Colonic mucosa (tissue), 4 donors: ENCODE results near the gene GIT2. TPM values are rescaled to one million over a fixed set of nuclear protein-coding genes. Genes with fewer than 3 reads are reported as not detected.
A peak's percentile ranks its signal among the peaks of the same experiment; 100 is the strongest.

Source experiments
- DNase-seq: peaks from one replicate; pipeline ENCODE4 v3.0.0-alpha.2; 2020
- H3K27ac ChIP-seq: fragments of 200-600 bp; one replicate; pipeline ENCODE4 v1.8.0; 2021
- H3K27me3 ChIP-seq: fragments of 200-600 bp; one replicate; pipeline ENCODE4 v1.8.0; 2021
- H3K36me3 ChIP-seq: fragments of 200-600 bp; one replicate; pipeline ENCODE4 v1.8.0; 2021
- H3K4me1 ChIP-seq: fragments of 200-600 bp; one replicate; pipeline ENCODE4 v1.8.0; 2021; ENCODE audit warnings: mild to moderate bottlenecking
- H3K4me3 ChIP-seq: fragments of 200-600 bp; one replicate; pipeline ENCODE4 v1.8.0; 2021
- H3K9ac ChIP-seq, 2 donors: one replicate each; pipeline ENCODE4 v1.7.0; 2013; ENCODE audit warnings: control low read depth in 2 of 2, low read depth in 2 of 2, low read length in 2 of 2
- H3K9me3 ChIP-seq: fragments of 200-600 bp; one replicate; pipeline ENCODE4 v1.8.0; 2021
- CTCF ChIP-seq: fragments of 200-600 bp; IDR thresholded peaks from one replicate; pipeline ENCODE4 v1.8.0; 2022; ENCODE audit warnings: antibody characterized with exemption, mild to moderate bottlenecking
- intact Hi-C: fragments of 100-400 bp; cut with DNase I; formaldehyde crosslinking; loops from one replicate; pipeline ENCODE4 v1.14.1; 2022
- total RNA-seq, 2 donors: library from RNA; stranded (reverse); fragmentation: NEBNext Ultra II Directional in 1 of 2; extraction: Animal tissue kit (Norgen Biotek cat#: 25700) in 1 of 2; gene quantifications; one replicate each; pipeline ENCODE4 v1.2.1, GENCODE V29; 2021
- donor health status: healthy.
- donor health status: DM: no; HTN: no; CAD: no.
- donor health status: DM: no; HTN: no; CAD: no.

Gene GIT2
- total RNA-seq, 2 donors from 2014 or later: 23.3 to 26.8 TPM

- peak overlapping the region; percentile 72 for H3K27ac ChIP-seq
- no peaks in the 10 kb centered on the region for H3K27me3 ChIP-seq
- no peak for TF ChIP-seq CTCF
- peak overlapping the region in 1 of 2 donors; percentile 83 for H3K9ac ChIP-seq
- peaks cover under 1% of the 10 kb centered on the region for H3K36me3 ChIP-seq
- no peaks in the 10 kb centered on the region for H3K4me1 ChIP-seq
- intact Hi-C loops: loop anchor here (10.0 kb wide), 1 partner anchor 60 kb away; no protein-coding TSS in a partner anchor
- H3K9me3 ChIP-seq: no peaks in the 10 kb centered on the region
- peak overlapping the region; percentile 90 for H3K4me3 ChIP-seq
- no peak for DNase-seq
These were observed 1.6 kb downstream of the GIT2 start for GRCh38 chr12:109994401-109995175.

- Histone ChIP-seq H3K4me1 (no peaks in the 10 kb centered on the region), H3K9ac (no peak overlapping the region), H3K9me3 (no peaks in the 10 kb centered on the region), H3K27me3 (no peaks in the 10 kb centered on the region), H3K4me3 (no peak overlapping the region), H3K27ac (no peak overlapping the region), H3K36me3 (peaks cover 5% of the 10 kb centered on the region)
- DNase-seq: no peak
- intact Hi-C loops: loop anchor here (10.0 kb wide), 1 partner anchor 58 kb away; no protein-coding TSS in a partner anchor
- TF ChIP-seq CTCF: no peak
These were observed 3.1 kb downstream of the GIT2 start for GRCh38 chr12:109993091-109993490.

GRCh38 chr12:109991586-109991985, 4.6 kb downstream of the GIT2 start:
- intact Hi-C loops: loop anchor here (10.0 kb wide), 1 partner anchor 57 kb away; no protein-coding TSS in a partner anchor
- Histone ChIP-seq H3K9me3 (no peaks in the 10 kb centered on the region), H3K27ac (no peak overlapping the region), H3K27me3 (no peaks in the 10 kb centered on the region), H3K4me3 (no peak overlapping the region), H3K36me3 (peaks cover 5% of the 10 kb centered on the region), H3K4me1 (no peaks in the 10 kb centered on the region), H3K9ac (no peak overlapping the region)
- no peak for TF ChIP-seq CTCF
- DNase-seq: no peak

GRCh38 chr12:109989380-109989779, 6.8 kb downstream of the GIT2 start:
- H3K9ac ChIP-seq: no peak overlapping the region
- H3K36me3 ChIP-seq: peaks cover 5% of the 10 kb centered on the region
- no peak for TF ChIP-seq CTCF
- no peaks in the 10 kb centered on the region for H3K4me1 ChIP-seq
- H3K27ac ChIP-seq: no peak overlapping the region
- H3K4me3 ChIP-seq: no peak overlapping the region
- intact Hi-C loops: no loop called here
- no peak for DNase-seq
- H3K9me3 ChIP-seq: no peaks in the 10 kb centered on the region
- no peaks in the 10 kb centered on the region for H3K27me3 ChIP-seq

GRCh38 chr12:109988903-109989302, 7.3 kb downstream of the GIT2 start:
- H3K9ac ChIP-seq: no peak overlapping the region
- H3K27ac ChIP-seq: no peak overlapping the region
- H3K27me3 ChIP-seq: no peaks in the 10 kb centered on the region
- intact Hi-C loops: no loop called here
- no peak for TF ChIP-seq CTCF
- H3K9me3 ChIP-seq: no peaks in the 10 kb centered on the region
- peaks cover 5% of the 10 kb centered on the region for H3K36me3 ChIP-seq
- no peak for DNase-seq
- no peak overlapping the region for H3K4me3 ChIP-seq
- no peaks in the 10 kb centered on the region for H3K4me1 ChIP-seq
